HEK293 (cell line): ENCODE measurements around the gene CLIP1.

ENCODE experiments used
- KLF10 ChIP-seq: fragments of 450-650 bp; IDR thresholded peaks from 2 replicates; pipeline ENCODE4 v1.5.1; 2018; ENCODE audit warnings: missing biosample characterization, mild to moderate bottlenecking, missing genetic modification characterization
- REPIN1 ChIP-seq: fragments of 450-650 bp; formaldehyde crosslinking; IDR thresholded peaks from 2 replicates; pipeline ENCODE4 v1.5.1; 2017; ENCODE audit warnings: missing biosample characterization, missing genetic modification characterization, low read depth
- ZBTB1 ChIP-seq: fragments of 450-650 bp; formaldehyde crosslinking; IDR thresholded peaks from 2 replicates; pipeline ENCODE4 v1.5.1; 2016; ENCODE audit warnings: missing biosample characterization, missing genetic modification characterization
- ZNF121 ChIP-seq: fragments of 450-650 bp; formaldehyde crosslinking; IDR thresholded peaks from 2 replicates; pipeline ENCODE4 v1.5.1; 2016; ENCODE audit warnings: missing biosample characterization, missing genetic modification characterization
- ZNF311 ChIP-seq: fragments of 450-650 bp; formaldehyde crosslinking; IDR thresholded peaks from 2 replicates; pipeline ENCODE4 v1.5.1; 2017; ENCODE audit warnings: missing biosample characterization, missing genetic modification characterization, borderline replicate concordance
- ZNF335 ChIP-seq: fragments of 450-650 bp; formaldehyde crosslinking; conservative IDR thresholded peaks from 2 replicates; pipeline ENCODE4 v1.5.1; 2016; ENCODE audit warnings: missing biosample characterization, missing genetic modification characterization
- ZNF341 ChIP-seq: fragments of 450-650 bp; formaldehyde crosslinking; IDR thresholded peaks from 2 replicates; pipeline ENCODE4; 2016; ENCODE audit warnings: low read depth, missing biosample characterization, missing genetic modification characterization
- ZNF544 ChIP-seq: fragments of 450-650 bp; formaldehyde crosslinking; IDR thresholded peaks from 2 replicates; pipeline ENCODE4 v1.5.0; 2017; ENCODE audit warnings: missing biosample characterization, missing genetic modification characterization
- ZNF600 ChIP-seq: fragments of 450-650 bp; formaldehyde crosslinking; IDR thresholded peaks from 2 replicates; pipeline ENCODE4 v1.5.1; 2016; ENCODE audit warnings: missing biosample characterization, missing genetic modification characterization
- ZNF664 ChIP-seq: fragments of 450-650 bp; formaldehyde crosslinking; IDR thresholded peaks from 2 replicates; pipeline ENCODE4 v1.5.1; 2016; ENCODE audit warnings: missing biosample characterization, missing genetic modification characterization
- ZXDB ChIP-seq: fragments of 450-650 bp; formaldehyde crosslinking; IDR thresholded peaks from 2 replicates; pipeline ENCODE4 v1.5.1; 2016; ENCODE audit warnings: missing biosample characterization, missing genetic modification characterization
- TF ChIP-seq, protein P1 (sequence below): fragments of 450-650 bp; formaldehyde crosslinking; IDR thresholded peaks from 2 replicates; pipeline ENCODE4 v1.5.1; 2016; ENCODE audit warnings: missing biosample characterization, missing genetic modification characterization

DNA sequence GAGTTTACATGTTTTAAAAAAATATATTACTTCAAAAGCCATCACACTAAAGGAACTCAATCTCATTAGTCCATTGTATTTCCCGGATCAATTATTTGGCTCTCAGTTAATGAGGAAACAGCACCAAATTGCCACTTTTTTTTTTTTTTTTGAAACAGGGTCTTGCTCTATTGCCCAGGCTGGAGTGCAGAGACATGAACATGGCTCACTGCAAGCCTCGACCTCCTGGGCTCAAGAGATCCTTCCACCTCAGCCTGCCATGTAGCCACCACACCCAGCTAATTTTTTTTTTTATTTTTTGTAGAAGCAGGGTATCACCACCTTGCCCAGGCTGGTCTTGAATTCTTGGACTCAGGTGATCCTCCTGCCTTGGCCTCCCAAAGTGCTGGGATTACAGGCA lies 77.4 kb downstream of the CLIP1 start:
- TF ChIP-seq ZNF544 (tag by site-specific recombination) (no peak), REPIN1 (tag by site-specific recombination) (no peak), ZNF600 (tag by site-specific recombination) (no peak), ZNF311 (tag by site-specific recombination) (no peak), KLF10 (no peak), ZNF341 (tag by site-specific recombination) (no peak), ZNF335 (tag by site-specific recombination) (no peak), ZBTB1 (tag by site-specific recombination) (no peak), ZNF121 (tag by site-specific recombination) (peak; percentile 92), ZNF664 (tag by site-specific recombination) (no peak), ZXDB (tag by site-specific recombination) (no peak)
- TF ChIP-seq, protein P1, sequence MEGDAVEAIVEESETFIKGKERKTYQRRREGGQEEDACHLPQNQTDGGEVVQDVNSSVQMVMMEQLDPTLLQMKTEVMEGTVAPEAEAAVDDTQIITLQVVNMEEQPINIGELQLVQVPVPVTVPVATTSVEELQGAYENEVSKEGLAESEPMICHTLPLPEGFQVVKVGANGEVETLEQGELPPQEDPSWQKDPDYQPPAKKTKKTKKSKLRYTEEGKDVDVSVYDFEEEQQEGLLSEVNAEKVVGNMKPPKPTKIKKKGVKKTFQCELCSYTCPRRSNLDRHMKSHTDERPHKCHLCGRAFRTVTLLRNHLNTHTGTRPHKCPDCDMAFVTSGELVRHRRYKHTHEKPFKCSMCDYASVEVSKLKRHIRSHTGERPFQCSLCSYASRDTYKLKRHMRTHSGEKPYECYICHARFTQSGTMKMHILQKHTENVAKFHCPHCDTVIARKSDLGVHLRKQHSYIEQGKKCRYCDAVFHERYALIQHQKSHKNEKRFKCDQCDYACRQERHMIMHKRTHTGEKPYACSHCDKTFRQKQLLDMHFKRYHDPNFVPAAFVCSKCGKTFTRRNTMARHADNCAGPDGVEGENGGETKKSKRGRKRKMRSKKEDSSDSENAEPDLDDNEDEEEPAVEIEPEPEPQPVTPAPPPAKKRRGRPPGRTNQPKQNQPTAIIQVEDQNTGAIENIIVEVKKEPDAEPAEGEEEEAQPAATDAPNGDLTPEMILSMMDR (tag by site-specific recombination), result no peak
